K562 treated with DMSO at 1 percent for 48 hours (cell line): ENCODE data around the gene SLC10A1. TPM values are rescaled to one million over a fixed set of nuclear protein-coding genes. Genes with fewer than 3 reads are reported as not detected.

Experiments
- total RNA-seq: library from RNA; unstranded; fragments of 300-600 nt; gene quantifications from 2 replicates; pipeline ENCODE4 v1.2.3, GENCODE V29; 2022; ENCODE audit warnings: low replicate concordance; ENCODE audit errors: extremely low read depth

Gene SLC10A1
- not detected in 2 replicates for total RNA-seq

DNA sequence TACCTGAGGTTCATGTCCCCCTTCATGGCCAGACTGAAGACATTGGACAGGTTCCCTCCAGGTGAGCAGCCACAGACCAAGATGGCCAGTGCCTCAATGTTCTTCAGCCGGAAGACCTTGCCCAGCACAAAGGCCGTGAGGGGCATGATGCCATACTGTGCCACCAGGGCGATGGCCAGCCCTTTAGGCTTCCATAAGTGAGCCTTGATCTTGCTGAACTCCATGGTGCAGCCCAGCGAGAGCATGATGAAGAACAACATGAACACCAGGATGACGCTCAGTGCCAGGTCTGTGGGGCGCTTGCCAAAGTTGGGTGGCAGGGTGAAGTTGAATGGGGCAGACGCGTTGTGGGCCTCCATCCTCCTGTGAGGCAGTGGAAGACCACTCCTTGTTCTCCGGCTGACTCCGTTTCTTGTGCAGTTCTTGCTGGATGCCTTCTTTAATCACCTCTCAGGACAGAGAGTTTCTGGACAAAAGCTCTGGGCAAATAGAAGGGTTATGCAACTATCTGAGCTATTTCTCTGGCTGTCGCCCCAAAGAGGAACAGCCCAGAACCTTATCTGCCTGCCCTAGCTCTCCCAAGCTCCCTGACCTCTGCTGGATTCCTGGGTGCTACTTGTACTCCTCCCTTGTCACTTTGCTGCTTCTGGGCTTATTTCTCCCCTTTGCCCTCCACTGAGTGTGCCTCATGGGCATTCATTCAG is at the start of gene SLC10A1:
TSS of gene SLC10A1 (minus strand) at position 445 of the 704 bp plus-strand sequence. CDS start at position 359, 86 bp downstream.

DNA sequence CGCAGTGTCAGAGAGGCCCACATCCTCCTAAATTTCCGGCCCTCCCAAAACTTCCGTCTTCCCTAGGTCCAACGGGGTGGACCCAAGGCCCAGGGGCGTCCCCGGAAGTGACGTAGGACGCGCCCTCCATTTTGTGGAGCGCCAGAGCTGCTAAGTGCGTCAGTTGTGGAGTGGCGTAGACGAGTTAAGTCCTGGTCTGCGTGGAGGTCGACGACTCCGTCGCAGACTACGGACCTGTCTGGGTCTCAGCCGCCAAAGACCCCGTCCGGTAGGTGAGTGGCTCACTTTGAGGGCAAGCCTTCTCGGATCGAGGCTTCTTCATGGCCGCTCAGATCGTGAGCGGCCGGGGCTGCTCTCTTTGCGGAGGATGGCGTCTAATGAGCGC is 30.1 kb downstream of the SLC10A1 start, which contains the start of gene SRSF5:
TSS of gene SRSF5 (plus strand) at position 159 of the 385 bp plus-strand sequence. CDS start 1,015 bp downstream, outside the sequence.

Other genes starting within 250 kb of the SLC10A1 start
- gene CCDC177, start 222.4 kb downstream of the SLC10A1 start, total RNA-seq = not detected in 2 replicates
- not detected in 2 replicates for gene SUSD6, start 185.6 kb downstream of the SLC10A1 start, total RNA-seq
- not detected in 2 replicates for gene SRSF5, start 30.1 kb downstream of the SLC10A1 start, total RNA-seq
- not detected in 2 replicates for gene SMOC1, start 82.2 kb upstream of the SLC10A1 start, total RNA-seq